ENCODE measurements around the gene PCGF1. TPM values are rescaled to one million over a fixed set of nuclear protein-coding genes. Genes with fewer than 3 reads are reported as not detected.
A peak's percentile ranks its signal among the peaks of the same experiment; 100 is the strongest.

Gene PCGF1
- total and polyA plus RNA-seq, 2 of the 13 experiments (the other 11 are each of a cell fraction or from before 2014, with no cell fraction given) = 20.4 to 22.6 TPM

DNA sequence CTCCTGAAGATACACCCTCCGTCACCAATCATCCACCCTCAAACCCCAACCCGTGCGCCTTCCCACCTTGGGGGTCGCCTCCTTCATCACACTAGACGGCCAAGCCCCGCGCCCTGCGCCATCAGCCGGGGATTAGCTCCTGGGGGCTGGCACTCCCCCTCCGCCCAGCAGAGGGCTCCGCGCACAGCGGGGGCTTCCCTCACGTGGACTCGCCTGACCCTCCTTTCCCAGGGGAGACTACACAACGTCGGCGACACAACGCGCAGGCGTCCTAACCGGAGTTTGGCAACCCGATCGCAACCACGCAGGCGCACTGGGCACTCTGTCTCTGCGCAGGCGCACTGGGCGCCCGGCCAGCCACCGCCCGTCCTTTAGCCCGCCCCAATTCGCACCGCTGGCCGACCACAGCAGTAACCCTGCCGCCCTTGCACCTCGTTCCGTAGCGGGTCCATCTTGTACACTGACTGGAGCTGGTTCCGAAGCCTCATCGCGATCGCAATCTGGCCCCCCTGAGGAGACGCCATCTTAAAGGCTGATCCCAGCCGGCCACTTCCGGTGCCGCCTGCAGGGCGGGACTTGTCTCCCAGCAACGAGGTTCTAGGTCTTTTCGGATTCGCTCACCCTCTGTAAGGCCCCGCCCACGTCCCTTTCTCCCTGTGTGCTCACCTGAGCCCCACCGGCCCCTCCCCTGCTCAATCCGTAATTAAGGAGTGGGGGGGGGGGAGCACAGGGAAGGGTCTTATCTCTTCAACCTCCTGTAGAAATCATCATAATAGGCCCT is at the start of gene PCGF1 (continued):
- TF ChIP-seq, protein P1, sequence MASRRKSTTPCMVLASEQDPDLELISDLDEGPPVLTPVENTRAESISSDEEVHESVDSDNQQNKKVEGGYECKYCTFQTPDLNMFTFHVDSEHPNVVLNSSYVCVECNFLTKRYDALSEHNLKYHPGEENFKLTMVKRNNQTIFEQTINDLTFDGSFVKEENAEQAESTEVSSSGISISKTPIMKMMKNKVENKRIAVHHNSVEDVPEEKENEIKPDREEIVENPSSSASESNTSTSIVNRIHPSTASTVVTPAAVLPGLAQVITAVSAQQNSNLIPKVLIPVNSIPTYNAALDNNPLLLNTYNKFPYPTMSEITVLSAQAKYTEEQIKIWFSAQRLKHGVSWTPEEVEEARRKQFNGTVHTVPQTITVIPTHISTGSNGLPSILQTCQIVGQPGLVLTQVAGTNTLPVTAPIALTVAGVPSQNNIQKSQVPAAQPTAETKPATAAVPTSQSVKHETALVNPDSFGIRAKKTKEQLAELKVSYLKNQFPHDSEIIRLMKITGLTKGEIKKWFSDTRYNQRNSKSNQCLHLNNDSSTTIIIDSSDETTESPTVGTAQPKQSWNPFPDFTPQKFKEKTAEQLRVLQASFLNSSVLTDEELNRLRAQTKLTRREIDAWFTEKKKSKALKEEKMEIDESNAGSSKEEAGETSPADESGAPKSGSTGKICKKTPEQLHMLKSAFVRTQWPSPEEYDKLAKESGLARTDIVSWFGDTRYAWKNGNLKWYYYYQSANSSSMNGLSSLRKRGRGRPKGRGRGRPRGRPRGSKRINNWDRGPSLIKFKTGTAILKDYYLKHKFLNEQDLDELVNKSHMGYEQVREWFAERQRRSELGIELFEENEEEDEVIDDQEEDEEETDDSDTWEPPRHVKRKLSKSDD (CRISPR knock-in tag; IDR thresholded peaks at IDR 0.05; ENCODE audit: low read depth) = peak; percentile 13; the same call in 1 of the 2 replicates
- TF ChIP-seq ZNF564 (CRISPR knock-in tag; IDR thresholded peaks at IDR 0.05) (no peak), WIZ (CRISPR knock-in tag; IDR thresholded peaks at IDR 0.05) (no peak; the same call in 1 of the 2 replicates), RFX1 (IDR thresholded peaks at IDR 0.05) (peak; percentile 97), MTA3 (CRISPR knock-in tag; IDR thresholded peaks at IDR 0.05) (no peak), MXD4 (CRISPR knock-in tag; IDR thresholded peaks at IDR 0.05) (peak; percentile 85), ZNF337 (CRISPR knock-in tag; IDR thresholded peaks at IDR 0.05; ENCODE audit: borderline replicate concordance, low read depth) (no peak), ZNF850 (CRISPR knock-in tag; conservative IDR thresholded peaks at IDR 0.05) (0 out of 2 replicates have a peak, but pooled peaks have one; percentile 33), CREB1 (IDR thresholded peaks at IDR 0.05) (0 out of 2 replicates have a peak, but pooled peaks have one; percentile 44), CREB1 (CRISPR knock-in tag; IDR thresholded peaks at IDR 0.05) (peak; percentile 73), ZNF691 (CRISPR knock-in tag; IDR thresholded peaks at IDR 0.05; ENCODE audit: borderline replicate concordance, low read depth) (peak; percentile 86), HDAC1 (CRISPR knock-in tag; IDR thresholded peaks at IDR 0.05) (peak; percentile 75), MED8 (CRISPR knock-in tag; IDR thresholded peaks at IDR 0.05; ENCODE audit: insufficient replicate concordance) (no peak), NFKB2 (CRISPR knock-in tag; IDR thresholded peaks at IDR 0.05; ENCODE audit: borderline replicate concordance) (peak; percentile 91; the same call in 1 of the 2 replicates), REXO4 (CRISPR knock-in tag; IDR thresholded peaks at IDR 0.05; ENCODE audit: borderline replicate concordance) (no peak), AGO1 (IDR thresholded peaks at IDR 0.05; ENCODE audit: low read depth, low read length, poor library complexity, severe bottlenecking) (peak; percentile 98), ZNF841 (CRISPR knock-in tag; IDR thresholded peaks at IDR 0.05; ENCODE audit: borderline replicate concordance) (no peak), SOX13 (IDR thresholded peaks at IDR 0.05) (peak; percentile 5; the same call in 1 of the 2 replicates), SOX13 (CRISPR knock-in tag; conservative IDR thresholded peaks at IDR 0.05 in 1 of 2, IDR thresholded peaks at IDR 0.05 in 1 of 2) (peak in 1 of 2 experiments; percentile 64; a peak in 2 of 4 replicates), TSC22D2 (CRISPR knock-in tag; IDR thresholded peaks at IDR 0.05; ENCODE audit: borderline replicate concordance) (peak; percentile 76; the same call in 1 of the 2 replicates), THRA (CRISPR knock-in tag; IDR thresholded peaks at IDR 0.05; ENCODE audit: borderline replicate concordance) (peak; percentile 97), ZMYM3 (CRISPR knock-in tag; IDR thresholded peaks at IDR 0.05) (peak; percentile 37; the same call in 1 of the 2 replicates), ZNF468 (CRISPR knock-in tag; IDR thresholded peaks at IDR 0.05) (no peak), ARID2 (CRISPR knock-in tag; IDR thresholded peaks at IDR 0.05; ENCODE audit: borderline replicate concordance) (no peak; the same call in 1 of the 2 replicates)
- TF ChIP-seq, protein P2, sequence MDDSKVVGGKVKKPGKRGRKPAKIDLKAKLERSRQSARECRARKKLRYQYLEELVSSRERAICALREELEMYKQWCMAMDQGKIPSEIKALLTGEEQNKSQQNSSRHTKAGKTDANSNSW (CRISPR knock-in tag; IDR thresholded peaks at IDR 0.05; ENCODE audit: borderline replicate concordance) = 0 out of 2 replicates have a peak, but pooled peaks have one; percentile 37
